ENCODE measurements around the gene UBE2E1.

GRCh38 chr3:23836536-23837230, 30.9 kb downstream of the UBE2E1 start:
- no peak for TF ChIP-seq CTCF (conservative IDR thresholded peaks at IDR 0.05; ENCODE audit: low read depth in 2 of 2)
- TF ChIP-seq REST (IDR thresholded peaks at IDR 0.05; ENCODE audit: unreplicated experiment), result no peak
- no peak for TF ChIP-seq EZH2 (IDR thresholded peaks at IDR 0.05; ENCODE audit: low read depth, unreplicated experiment)
- no peak for TF ChIP-seq EZH2phosphoT487 (IDR thresholded peaks at IDR 0.05; ENCODE audit: unreplicated experiment)
- TF ChIP-seq ZNF331 (CRISPR knock-in tag; IDR thresholded peaks at IDR 0.05; ENCODE audit: low read depth), result no peak
- TF ChIP-seq STAT1 (IDR thresholded peaks at IDR 0.05; ENCODE audit: unreplicated experiment), result no peak
- no peak for TF ChIP-seq JUNB (IDR thresholded peaks at IDR 0.05; ENCODE audit: unreplicated experiment)
- TF ChIP-seq ZNF462 (CRISPR knock-in tag; IDR thresholded peaks at IDR 0.05), result no peak

All from GM23338 (cell line).